Astrocyte (in vitro differentiated cells and primary cell): ENCODE data around the gene CHST11.

ENCODE experiments used
- CTCF ChIP-seq: IDR thresholded peaks from 2 replicates; pipeline ENCODE4 v1.5.1; 2011; ENCODE audit warnings: low read depth, mild to moderate bottlenecking, inconsistent platforms, low read length, moderate library complexity; ENCODE audit not compliant: insufficient read depth
- EZH2 ChIP-seq: IDR thresholded peaks from 2 replicates; pipeline ENCODE4 v1.6.1; 2012; ENCODE audit warnings: mild to moderate bottlenecking, low read length, inconsistent platforms; ENCODE audit not compliant: insufficient read depth

GRCh38 chr12:104734541-104735095 lies 277.9 kb downstream of the CHST11 start:
- TF ChIP-seq CTCF = no peak
- no peak for TF ChIP-seq EZH2
